SK-N-SH treated with all-trans-retinoic acid at 6 μM for 48 hours (cell line): ENCODE results near the gene CCDC17.

Source experiments
- GLIS3 ChIP-seq: fragments of 250-450 bp; sonication (Bioruptor Pico); IDR thresholded peaks from 2 replicates; pipeline ENCODE4 v1.5.0; 2020; ENCODE audit warnings: mild to moderate bottlenecking, moderate library complexity
- ISL1 ChIP-seq: fragments of 250-450 bp; sonication (Bioruptor Pico); IDR thresholded peaks from 2 replicates; pipeline ENCODE4 v2.1.2; 2022; ENCODE audit warnings: mild to moderate bottlenecking, moderate library complexity
- OSR1 ChIP-seq: fragments of 250-450 bp; sonication (Bioruptor Pico); IDR thresholded peaks from 2 replicates; pipeline ENCODE4 v1.8.0; 2022; ENCODE audit warnings: moderate library complexity, mild to moderate bottlenecking, inconsistent platforms
- ZFP3 ChIP-seq: fragments of 250-450 bp; sonication (Bioruptor Pico); IDR thresholded peaks from 2 replicates; pipeline ENCODE4 v1.5.0; 2020; ENCODE audit warnings: mild to moderate bottlenecking, moderate library complexity
- ZNF565 ChIP-seq: fragments of 450-650 bp; formaldehyde crosslinking; conservative IDR thresholded peaks from 2 replicates; pipeline ENCODE4 v1.5.0; 2020; ENCODE audit warnings: low read depth, mild to moderate bottlenecking, moderate library complexity
- ZNF8 ChIP-seq: fragments of 450-650 bp; formaldehyde crosslinking; IDR thresholded peaks from 2 replicates; pipeline ENCODE4 v1.5.0; 2020; ENCODE audit warnings: mild to moderate bottlenecking, moderate library complexity
- TF ChIP-seq, protein P1 (sequence below): fragments of 250-450 bp; sonication (Bioruptor Pico); IDR thresholded peaks from 2 replicates; pipeline ENCODE4 v1.5.0; 2020; ENCODE audit warnings: mild to moderate bottlenecking, moderate library complexity
- TF ChIP-seq, protein P2 (sequence below): fragments of 250-450 bp; sonication (Bioruptor Pico); IDR thresholded peaks from 2 replicates; pipeline ENCODE4 v1.5.1; 2021; ENCODE audit warnings: mild to moderate bottlenecking, moderate library complexity
- TF ChIP-seq, protein P3 (sequence below): fragments of 250-450 bp; sonication (Bioruptor Pico); IDR thresholded peaks from 2 replicates; pipeline ENCODE4 v1.8.0; 2020; ENCODE audit warnings: mild to moderate bottlenecking, moderate library complexity, borderline replicate concordance

DNA sequence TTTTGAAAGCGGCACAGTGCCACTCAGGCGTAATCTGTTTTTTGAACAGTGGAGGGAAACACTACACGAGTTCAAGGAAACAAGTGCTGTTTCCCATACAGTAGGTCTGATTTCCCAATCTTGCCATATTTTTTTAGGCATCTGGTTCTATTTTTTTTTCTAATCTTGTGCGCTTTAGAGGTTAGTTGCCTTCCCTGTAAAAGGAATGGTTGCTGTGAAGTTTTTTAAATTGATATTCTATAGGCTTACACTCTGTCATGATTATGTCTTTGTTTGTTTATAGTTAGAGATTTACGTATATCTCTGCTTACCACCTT, 38.8 kb downstream of the CCDC17 start:
- no peak for TF ChIP-seq ZNF8 (CRISPR knock-in tag)
- TF ChIP-seq, protein P1, sequence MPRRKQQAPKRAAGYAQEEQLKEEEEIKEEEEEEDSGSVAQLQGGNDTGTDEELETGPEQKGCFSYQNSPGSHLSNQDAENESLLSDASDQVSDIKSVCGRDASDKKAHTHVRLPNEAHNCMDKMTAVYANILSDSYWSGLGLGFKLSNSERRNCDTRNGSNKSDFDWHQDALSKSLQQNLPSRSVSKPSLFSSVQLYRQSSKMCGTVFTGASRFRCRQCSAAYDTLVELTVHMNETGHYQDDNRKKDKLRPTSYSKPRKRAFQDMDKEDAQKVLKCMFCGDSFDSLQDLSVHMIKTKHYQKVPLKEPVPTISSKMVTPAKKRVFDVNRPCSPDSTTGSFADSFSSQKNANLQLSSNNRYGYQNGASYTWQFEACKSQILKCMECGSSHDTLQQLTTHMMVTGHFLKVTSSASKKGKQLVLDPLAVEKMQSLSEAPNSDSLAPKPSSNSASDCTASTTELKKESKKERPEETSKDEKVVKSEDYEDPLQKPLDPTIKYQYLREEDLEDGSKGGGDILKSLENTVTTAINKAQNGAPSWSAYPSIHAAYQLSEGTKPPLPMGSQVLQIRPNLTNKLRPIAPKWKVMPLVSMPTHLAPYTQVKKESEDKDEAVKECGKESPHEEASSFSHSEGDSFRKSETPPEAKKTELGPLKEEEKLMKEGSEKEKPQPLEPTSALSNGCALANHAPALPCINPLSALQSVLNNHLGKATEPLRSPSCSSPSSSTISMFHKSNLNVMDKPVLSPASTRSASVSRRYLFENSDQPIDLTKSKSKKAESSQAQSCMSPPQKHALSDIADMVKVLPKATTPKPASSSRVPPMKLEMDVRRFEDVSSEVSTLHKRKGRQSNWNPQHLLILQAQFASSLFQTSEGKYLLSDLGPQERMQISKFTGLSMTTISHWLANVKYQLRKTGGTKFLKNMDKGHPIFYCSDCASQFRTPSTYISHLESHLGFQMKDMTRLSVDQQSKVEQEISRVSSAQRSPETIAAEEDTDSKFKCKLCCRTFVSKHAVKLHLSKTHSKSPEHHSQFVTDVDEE (CRISPR knock-in tag) = no peak
- TF ChIP-seq, protein P2, sequence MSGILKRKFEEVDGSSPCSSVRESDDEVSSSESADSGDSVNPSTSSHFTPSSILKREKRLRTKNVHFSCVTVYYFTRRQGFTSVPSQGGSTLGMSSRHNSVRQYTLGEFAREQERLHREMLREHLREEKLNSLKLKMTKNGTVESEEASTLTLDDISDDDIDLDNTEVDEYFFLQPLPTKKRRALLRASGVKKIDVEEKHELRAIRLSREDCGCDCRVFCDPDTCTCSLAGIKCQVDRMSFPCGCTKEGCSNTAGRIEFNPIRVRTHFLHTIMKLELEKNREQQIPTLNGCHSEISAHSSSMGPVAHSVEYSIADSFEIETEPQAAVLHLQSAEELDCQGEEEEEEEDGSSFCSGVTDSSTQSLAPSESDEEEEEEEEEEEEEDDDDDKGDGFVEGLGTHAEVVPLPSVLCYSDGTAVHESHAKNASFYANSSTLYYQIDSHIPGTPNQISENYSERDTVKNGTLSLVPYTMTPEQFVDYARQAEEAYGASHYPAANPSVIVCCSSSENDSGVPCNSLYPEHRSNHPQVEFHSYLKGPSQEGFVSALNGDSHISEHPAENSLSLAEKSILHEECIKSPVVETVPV (CRISPR knock-in tag) = no peak
- no peak for TF ChIP-seq ZFP3
- TF ChIP-seq OSR1 = no peak
- no peak for TF ChIP-seq ISL1 (CRISPR knock-in tag)
- TF ChIP-seq, protein P3, sequence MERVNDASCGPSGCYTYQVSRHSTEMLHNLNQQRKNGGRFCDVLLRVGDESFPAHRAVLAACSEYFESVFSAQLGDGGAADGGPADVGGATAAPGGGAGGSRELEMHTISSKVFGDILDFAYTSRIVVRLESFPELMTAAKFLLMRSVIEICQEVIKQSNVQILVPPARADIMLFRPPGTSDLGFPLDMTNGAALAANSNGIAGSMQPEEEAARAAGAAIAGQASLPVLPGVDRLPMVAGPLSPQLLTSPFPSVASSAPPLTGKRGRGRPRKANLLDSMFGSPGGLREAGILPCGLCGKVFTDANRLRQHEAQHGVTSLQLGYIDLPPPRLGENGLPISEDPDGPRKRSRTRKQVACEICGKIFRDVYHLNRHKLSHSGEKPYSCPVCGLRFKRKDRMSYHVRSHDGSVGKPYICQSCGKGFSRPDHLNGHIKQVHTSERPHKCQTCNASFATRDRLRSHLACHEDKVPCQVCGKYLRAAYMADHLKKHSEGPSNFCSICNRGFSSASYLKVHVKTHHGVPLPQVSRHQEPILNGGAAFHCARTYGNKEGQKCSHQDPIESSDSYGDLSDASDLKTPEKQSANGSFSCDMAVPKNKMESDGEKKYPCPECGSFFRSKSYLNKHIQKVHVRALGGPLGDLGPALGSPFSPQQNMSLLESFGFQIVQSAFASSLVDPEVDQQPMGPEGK = no peak
- TF ChIP-seq GLIS3 (CRISPR knock-in tag) = no peak
- TF ChIP-seq ZNF565 (CRISPR knock-in tag) = no peak
